ENCODE results near the gene SH3BP2.

Gene SH3BP2

DNA sequence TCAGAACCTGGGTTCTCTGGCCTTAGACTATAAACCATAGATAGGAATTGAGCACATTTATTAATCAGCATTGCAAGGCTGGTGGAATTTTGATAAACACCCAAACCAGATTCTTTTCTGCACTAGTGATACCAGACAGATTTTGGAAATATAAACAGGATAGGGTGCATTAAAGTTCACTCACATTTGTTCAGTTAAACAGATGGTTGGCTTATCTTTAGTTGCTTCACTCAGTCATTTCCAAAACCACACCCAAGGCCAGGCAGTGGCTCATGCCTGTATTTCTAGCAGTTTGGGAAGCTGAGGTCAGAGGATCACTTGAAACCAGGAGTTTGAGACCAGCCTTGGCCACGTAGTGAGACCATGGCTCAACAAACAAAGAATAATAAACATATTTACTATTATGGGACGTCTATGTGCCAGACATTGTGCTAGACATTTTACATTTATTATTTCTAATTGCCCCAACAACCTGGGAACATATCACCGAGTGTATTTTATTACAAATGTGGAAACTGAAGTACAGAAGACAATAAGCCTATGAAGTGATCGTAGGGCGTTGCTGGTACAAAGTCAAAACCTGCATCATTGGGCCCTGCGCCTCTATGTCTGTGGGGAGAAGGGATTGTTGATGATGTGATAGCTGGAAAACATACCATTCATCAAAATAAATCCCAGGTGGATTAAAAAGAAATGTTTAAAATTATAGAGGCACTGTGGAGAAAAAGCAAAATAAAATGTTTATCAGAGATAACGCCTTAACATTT, 65.7 kb downstream of the SH3BP2 start:
- DNase-seq, result no peak

DNA sequence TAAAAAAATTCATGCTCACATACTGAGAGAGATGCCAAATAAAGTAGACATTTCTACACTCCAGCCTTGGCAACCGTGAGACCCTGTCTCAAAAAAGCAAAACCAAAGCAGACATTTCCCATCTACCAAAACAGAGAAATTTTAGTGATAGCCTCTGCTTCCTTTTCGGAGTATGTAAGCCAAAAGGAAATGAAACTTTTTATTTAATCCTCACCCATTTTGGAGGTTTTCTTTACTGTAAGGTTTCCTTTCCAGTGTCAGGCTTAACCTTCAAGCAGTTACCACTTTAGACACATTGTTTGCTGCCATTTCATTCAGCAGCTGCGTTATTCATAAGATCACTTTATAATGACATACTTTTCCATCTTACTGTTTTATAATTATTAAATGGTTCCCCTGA, 66.6 kb downstream of the SH3BP2 start:
- DNase-seq, result no peak

DNA sequence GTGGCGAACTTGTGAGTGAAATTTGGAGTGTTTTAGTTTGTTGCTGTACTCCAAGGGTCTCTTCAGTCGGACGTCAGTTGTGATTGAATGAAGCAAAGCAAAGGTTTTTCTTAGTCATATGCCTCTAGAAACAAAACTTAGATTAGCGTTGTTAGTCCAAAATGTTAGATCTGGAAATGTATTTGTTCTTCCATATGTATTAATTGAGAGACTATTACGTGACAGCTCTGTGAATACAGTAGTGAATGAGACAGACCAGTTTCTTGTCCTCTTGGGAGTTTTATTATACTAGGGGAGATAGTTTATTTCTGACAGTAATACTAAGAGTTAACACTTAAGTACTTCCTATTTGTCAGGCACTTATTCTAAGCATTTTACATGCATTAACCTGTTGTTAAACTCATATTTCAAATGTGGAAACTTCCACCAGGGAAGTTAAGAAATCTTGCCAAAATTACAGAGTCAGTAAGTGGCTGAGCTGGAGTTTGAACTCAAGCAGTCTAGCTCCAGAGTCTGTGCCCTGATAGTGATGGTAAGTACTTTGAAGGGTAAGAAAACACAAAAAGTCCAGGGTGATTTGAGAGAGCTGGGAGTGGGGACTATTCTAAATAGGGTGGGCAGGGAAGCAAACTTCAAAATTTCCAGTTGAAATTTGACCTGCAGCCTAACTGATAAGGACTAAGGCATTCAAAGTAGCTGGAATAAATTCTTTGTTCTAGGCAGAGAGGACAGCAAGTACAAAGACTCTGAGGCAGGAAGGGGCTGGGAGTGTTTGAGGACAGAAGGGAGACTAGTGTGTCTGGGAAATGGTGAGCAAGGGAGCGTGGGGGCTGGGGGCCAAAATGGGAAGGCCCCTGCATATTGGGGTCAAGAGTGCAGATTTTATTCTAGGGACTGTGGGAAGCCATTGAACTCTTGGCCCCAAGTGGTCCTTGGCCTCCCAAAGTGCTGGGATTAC, 67.8 kb downstream of the SH3BP2 start:
- no peak for DNase-seq

DNA sequence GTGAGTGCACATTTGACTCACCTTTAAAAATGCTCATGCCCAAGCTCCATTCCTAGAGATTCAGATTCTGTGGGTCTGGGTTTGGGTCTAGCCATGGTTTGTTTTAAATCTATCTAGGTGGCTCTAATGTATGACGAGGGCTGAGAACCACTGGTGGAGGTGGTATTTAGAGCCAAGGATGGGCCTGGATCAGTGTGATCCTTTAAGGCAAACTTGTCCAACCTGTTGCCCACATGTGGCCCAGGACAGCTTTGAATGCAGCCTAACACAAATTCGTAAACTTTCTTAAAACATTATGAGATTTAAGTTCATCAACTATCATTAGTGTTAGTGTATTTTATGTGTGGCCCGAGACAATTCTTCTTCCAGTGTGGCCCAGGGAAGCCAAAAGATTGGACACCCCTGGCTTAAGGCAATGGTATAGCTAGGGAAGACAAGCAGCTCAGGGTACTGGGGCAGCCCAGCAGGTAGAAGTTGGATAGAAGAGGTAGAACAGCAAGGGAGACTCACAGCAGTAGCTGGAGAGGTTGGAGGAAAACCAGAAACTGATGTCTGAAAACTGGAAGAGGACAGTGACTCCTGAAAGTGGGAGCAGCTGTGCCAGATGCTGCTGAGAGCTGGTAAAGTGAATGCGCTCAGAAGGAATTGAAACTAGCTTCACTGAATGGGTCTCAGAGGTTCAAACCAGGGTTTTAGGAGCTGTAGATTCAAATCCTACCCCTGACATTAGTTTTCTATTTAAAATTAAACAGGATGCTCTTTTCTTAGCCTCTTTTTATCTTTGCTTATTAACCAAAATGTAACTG, 68.9 kb downstream of the SH3BP2 start:
- DNase-seq, result no peak

DNA sequence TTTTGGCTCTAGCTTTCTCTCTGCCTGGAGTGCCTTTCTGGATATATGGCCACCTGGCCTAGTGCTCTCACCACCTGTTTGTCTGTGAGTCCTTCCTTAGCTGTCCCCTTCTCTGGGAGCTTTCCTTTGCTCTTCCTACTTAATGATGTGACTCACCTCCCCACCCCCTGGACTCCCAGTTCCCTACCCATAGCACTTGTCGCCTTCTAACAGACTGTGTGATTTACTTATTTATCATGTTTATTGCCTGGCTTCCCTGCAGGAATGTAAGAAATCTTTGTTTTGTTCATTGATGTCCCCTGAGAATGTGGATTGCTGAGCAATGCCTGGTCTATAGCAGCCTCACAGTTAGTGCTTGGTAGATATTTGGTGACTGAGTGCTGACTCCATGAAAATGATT, 69.6 kb downstream of the SH3BP2 start:
- no peak for DNase-seq

DNA sequence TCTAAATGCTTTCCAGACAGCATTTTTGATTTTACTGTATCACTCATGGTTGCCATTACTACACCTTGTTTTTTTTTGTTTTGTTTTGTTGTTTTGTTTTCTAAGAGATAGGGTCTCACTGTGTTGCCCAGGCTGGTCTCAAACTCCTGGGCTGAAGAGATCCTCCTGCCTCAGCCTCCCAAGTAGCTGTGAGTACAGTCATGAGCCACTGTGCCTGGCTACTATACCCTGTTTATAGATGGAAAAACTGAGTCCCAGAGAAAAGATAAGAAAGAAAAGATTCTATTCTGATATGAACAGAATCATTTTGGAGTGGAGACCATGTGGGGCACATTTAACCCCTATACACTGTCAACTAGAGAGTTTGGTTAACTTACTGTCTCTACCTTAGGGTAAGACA, 70.8 kb downstream of the SH3BP2 start:
- no peak for DNase-seq

DNA sequence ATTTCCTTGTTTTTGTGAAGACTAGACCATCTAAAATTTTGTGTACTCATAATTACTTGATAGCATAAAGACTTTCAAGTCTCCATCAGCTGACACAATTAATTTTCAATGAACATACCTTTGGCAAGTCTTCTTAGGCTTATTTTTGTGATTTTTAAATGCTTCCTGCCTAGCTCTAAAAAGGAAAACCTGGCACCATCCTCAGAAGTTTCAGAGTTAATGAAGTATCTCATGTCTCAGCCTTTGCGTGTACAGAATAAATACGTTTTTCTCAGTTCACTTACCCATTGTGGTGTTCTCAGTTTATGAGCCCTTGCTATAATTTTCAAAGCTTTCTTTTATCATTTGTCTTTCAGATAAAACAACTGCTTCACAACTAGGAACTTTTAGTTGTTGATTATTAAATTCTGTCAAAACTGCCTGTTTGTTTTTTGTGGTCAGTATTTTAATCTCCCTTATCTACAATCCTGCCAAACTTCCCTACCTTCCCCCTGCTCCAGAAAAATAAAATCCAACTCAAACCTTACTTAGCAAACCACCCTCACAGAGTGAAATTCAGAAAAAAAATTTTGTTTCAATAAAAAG, 72.4 kb downstream of the SH3BP2 start:
- DNase-seq, result no peak

DNA sequence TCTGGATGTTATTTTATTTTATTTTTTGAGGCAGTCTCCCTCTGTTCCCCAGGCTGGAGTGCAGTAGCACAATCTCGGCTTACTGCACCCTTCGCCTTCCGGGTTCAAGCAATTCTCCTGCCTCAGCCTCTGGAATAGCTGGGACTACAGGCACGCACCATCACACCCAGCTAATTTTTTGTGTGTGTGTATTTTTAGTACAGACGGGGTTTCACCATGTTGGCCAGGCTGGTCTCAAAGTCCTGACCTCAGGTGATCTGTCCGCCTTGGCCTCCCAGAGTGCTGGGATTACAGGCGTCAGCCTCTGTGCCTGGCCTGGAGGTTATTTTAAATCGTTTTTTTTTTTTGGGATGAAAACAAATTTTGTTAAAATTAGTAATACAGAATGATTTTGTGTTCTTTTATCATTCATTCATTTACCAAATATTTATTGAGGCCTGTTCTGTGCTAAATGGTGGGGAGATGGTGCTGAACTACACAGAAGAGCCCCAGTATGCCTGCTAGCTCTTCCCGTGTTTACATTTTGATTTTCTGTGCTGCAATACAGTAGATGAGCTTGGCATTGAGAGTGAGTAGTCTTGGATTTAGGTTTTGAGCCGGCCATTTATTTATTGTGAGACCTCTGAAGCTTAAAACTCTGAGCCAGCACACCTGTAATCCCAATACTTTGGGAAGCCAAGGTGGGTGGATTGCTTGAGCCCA, 73.4 kb downstream of the SH3BP2 start:
- no peak for DNase-seq

DNA sequence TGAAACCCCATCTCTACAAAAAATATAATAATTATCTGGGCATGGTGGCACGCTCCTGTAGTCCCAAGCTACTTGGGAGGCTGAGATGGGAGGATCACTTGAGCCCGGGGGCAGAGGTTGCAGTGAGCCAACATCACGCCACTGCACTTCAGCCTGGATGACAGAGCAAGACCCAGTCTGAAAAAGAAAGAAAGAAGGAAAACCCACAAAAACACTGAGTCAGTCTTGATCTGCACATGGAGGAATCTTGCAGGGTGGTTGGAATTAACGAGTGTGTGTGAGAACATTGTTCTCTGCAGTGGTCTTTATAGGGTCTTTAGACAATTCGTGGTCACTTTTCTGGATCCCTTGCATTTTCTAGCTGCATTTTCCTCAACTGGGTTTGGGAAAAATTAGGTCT, 74.0 kb downstream of the SH3BP2 start:
- no peak for DNase-seq

DNA sequence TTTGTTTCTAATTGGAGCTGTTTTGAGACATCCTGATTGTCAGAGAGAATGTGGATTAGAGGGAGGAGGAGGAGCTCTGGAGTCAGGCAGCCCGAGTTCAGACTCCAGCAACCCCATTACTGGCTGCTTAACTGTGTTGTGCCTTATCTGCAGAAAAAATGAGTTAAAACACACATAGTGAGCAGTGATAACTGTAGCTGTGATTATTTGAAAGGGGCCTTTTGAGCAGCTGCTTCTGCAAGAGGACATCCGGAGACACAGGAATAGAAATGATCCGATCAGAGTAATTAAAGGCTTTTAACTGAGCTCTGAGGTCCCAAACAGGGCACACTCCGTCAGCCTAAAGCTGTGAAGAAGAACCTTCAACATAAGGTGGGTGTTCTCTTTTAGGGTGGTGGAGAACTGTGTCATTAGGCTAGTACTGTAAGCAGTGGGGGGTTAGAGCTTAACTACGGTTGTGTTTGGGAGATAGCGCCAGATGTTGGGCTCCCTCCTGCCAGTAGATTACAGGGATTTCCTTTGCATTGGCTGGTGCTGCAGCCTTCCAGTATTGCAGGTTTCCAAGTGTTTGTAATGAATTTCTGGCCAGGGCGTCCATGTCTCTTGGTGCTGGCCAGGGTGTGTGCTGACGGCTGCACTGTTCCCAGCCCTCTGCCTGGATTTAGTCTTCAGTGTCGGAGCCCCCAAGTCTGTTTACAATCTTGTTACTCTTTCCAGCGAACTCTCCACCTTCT, 75.0 kb downstream of the SH3BP2 start:
- DNase-seq, result no peak

DNA sequence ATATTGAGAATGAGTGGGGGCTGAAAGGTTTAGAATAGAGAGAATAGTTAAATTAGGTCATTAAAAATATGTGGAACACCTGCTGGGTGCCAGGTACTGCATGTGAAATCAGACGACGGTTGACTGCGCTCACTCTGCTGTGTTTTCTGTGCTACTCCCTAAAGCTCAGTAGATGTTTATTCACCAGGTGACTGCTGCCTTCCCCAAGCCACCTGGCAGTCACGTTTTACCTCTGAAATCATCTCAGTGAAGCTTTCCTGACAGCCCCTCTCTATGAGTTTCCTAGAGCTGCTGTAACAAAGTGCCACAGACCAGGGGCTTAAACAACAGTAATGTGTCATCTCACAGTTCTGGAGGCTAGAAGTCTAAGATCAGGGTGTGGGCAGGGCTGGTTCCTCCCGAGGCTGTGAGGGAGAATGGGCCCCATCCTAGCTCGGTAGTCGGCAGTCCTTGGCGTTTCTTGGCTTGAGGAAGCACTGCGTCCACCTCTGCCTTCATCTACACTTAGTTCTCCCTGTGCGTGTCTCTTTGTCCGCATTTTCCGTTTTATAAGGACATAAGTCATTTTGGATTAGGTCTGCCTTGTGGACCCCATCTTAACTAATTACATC, 76.1 kb downstream of the SH3BP2 start:
- DNase-seq, result no peak

DNA sequence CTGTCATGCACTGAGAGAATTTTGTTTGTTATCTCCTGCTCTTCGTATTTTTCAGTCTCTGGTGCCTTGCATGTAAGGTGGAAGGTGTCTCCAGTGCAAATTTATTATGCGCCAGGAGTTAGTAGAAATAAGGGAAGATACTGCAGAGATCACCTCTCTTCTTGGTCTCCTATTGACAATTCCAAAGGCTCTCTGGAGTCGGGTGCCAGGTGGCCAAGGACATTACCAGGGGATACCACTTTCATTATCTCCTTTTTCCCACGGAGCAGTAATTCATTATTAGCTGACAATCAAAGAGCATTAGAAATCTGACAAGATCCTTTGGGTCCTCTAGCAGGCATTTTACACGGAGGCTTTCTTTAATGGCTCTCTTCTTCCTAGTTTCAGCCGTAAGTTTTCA, 76.8 kb downstream of the SH3BP2 start:
- DNase-seq, result no peak

DNA sequence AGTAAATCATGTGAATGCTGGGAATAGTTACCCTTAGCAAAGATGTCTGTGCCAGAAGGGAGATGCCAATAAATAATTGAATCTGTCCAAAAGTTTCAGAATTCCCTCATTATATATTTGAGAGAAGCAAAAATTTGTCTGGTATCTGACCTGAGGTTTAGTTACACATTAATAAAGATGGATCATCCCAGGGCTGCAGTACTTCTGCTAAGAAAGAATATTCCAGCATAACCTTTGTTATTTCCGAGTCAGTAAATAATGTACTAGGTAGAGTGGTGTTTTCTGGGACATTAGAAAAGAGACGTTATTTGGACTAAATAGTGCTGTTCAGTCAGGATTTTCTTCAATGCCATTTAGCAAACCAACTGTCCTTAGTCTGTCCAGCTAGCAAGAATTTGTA, 77.2 kb downstream of the SH3BP2 start:
- DNase-seq, result no peak

DNA sequence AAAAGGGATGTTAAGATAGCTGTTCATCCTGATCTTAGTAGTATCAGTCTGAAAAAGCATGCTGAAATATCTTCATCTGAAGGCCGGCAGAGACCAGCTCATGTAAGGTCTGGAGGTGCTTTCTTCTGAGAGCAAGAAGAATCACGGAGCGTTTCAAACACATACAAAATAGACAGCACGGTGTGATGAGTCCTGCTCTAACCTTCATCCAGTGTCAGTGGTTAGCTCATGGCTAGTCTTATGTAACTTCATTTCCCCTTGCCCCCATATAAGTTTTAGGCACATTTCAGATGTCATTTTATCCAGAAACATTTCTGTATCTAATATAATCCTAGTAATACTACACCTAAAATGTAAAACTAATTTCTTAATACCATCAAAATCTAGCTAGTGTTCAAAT, 78.6 kb downstream of the SH3BP2 start:
- DNase-seq, result no peak

DNA sequence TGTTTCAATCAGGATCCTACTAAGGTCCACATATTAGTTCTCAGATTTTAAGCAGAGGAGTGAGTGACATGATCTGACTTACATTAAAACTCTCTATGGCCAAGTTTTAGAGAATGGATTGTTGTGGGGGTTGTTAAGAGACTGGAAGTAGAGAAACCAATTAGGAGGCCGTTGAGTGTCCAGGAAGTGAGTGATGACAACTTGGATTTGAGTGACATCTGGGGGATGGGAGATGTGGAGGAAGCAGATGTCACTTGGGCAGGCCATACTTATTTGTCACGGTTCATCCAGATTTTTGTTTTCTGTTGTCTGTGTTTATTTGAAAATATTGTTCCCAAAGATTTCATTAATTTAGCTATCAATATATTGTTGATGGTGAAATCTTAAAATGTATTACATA, 79.0 kb downstream of the SH3BP2 start:
- no peak for DNase-seq

DNA sequence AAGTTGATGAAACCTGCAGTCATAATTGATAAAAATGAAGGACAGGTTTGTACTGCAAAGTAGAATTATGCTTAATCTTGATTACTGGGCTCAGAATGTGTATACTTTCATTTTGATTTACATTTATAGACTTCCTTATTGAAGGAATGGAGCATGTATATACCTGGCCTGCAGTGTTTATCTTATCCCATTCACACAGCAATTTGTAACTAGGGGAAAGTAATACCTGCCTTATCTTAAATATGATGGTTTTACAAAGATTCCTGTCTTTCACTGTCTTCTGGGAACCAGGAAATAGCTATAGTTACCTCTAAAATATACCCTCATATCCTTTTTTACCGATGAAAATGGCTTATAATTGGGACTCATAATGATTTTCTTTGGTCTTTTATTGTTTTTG, 80.4 kb downstream of the SH3BP2 start:
- no peak for DNase-seq

DNA sequence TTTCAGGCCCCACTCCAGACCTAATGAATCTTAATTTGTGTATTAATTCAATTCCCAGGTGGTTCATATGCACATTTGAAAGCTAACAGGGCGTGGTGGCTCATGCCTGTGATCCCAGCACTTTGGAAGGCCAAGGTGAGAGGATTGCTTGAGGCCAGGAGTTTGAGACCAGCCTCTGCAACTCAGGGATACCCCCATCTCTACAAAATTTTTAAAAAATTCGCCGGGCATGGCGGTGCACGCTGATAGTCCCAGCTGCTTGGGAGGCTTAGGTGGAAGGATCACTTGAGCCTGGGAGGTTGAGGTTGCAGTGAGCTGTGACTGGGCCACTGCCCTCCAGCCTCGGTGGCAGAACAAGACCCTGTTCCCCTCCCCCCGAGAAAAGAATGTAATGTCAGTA, 82.0 kb downstream of the SH3BP2 start:
- no peak for DNase-seq

DNA sequence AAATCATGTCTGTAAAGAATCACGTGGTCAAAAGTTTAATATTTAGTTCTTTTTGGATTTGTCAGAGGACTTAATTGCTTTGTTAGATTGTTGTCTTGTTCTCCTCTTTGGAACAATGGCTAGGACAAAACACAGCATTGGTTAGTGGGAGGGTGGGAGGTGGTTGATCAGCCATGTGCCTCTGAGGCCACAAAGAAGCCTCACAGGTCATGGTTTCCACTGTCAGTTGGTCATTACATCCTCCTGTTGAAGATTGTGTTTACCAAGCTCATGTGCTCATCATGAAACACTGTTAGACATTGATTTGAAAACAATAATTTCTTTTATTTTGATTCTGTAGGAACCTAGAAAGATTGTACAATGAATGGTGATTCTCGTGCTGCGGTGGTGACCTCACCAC, 82.7 kb downstream of the SH3BP2 start:
- DNase-seq, result no peak

DNA sequence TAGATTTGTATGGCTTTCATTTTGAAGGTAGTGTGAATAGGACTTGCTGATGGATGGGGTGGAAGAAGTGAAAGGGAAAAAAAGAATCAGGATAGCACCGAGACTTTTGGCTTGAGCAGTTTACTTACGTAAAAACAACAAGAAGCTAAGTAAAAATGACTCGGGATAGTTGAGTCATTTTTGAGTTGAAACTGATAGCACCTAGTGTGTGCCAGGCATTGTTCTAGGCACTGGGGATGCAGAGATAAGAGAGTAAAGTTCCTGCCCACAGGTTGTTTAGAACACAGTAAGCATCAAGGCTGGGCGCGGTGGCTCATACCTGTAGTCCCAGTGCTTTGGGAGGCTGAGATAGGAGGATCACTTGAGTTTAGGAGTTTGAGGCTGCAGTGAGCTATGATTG, 85.5 kb downstream of the SH3BP2 start:
- DNase-seq, result no peak

DNA sequence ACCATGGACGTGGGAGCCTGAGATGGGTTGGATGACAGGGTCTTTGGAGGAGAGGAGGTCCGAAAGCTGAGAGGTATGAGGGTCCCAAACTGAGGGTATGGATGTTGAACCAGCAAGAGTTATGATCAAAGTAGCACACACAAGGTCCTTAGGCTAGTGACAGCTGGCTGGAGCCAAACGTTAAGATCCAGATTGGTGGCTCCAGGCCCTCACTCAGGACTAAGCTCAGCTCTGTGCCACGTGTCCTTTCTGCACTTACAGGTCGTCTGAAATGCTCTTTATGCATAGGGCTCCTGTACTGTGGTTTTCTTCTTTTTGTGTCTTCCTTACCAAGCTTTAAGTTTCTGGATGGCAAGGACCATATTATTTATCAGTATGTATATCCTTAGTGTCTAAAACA, 86.1 kb downstream of the SH3BP2 start:
- no peak for DNase-seq

DNA sequence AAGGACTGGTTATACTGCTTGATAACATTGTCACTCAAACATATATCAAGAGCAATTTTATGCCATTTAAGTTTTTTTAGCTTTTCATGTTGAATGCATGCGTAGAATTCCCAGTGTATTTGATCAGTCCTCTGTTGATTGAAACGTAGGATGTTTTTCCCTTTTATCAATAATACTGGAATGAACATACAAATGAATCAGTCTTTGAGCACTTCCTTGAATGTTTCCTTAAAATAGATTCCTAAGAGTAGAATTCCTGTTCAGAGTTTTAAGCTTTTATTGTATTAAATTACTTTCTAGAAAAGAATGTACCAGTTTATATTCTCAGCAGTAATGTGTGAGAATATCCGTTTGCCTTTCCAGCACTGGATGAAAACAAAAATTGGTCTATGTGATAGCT, 88.5 kb downstream of the SH3BP2 start:
- DNase-seq, result no peak

Measured in activated CD4-positive, alpha-beta T cell treated with anti-CD3 and anti-CD28 coated beads for 4 hours (primary cell).